GM21576 (cell line): ENCODE results near the gene UNC79.

Source experiments
- ATAC-seq: cut with Tn5 transposase; IDR thresholded peaks from one replicate; pipeline ENCODE4 v1.9.1; 2021; ENCODE audit warnings: mild to moderate bottlenecking, moderate library complexity; ENCODE audit not compliant: unreplicated experiment

UNC79 gene

DNA sequence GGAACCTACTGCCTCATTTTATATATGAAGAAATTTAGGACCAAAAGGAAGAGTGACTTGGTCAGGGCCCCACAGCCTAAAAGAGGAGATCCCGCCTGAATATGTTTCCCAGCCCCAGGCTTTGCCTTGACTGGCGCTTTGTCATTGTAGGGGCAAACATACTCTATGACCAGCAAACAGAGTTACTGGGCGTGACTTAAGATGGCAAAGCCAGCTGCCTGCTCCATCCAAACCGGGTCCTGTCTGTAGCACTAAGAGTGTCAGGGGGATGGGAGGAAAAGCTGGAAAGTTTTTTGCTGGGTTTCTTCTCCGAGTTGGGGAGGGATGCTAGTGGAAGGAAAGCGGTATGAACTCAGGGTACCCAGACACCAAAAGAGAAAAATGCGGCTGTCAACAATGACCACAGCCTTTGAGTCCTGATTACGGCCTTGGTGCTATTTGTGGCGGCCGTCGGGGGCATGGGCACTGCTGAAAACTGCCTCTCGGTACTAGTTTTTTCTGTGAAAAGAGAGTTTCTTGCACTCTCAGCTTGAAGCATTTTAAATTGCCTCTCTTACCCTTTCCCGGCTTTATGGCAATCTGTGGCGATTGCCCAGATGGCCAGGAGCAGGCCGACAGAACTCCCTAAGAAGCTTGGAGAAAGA is 274.9 kb downstream of the UNC79 start:
- no peak for ATAC-seq

DNA sequence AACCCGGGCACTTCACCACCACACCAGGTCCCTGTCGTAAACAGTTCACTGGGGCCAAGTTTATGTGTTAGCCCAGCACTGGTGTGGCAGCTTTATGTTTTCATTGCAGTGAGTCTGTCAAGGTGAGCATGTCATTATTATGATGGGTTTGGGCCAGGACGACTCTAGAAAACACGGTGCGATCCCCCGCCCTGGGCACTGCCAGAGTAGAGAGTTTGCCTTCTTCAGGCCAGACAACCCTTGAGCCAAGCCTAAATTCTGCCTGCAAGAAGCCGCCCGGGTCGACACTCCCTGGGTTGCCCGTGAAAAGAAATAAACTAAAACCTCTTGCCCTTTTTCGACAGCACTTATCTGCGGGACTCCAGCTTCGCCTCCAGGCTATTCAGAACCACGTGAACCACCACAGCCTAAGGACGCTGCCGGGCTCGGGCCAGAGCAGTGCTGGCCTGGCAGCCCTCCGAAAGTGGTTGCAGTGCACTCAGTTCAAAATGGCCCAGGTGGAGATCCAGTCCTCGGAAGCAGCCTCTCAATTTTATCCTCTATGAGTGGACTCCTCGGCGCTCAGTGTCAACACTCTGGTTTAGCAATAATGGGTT is 275.7 kb downstream of the UNC79 start:
- no peak for ATAC-seq

DNA sequence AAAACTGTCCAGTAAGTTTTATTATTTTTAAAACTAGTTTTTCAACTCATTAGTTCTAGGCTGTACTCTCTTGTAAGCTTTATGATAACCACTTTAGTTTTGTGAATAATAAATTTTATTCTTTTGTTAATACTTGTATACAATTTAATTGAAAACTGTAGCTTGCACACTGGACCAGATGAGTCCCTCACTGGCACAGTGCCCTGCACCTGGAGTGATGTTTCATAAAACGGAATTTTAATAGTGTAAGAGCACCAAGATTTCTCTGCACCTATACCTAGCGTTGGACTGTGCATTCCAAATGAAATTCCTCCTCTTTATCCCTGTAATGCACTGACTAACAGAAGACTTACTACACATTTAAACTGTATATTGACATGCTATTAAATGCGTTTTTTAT is 276.7 kb downstream of the UNC79 start:
- ATAC-seq, result no peak

DNA sequence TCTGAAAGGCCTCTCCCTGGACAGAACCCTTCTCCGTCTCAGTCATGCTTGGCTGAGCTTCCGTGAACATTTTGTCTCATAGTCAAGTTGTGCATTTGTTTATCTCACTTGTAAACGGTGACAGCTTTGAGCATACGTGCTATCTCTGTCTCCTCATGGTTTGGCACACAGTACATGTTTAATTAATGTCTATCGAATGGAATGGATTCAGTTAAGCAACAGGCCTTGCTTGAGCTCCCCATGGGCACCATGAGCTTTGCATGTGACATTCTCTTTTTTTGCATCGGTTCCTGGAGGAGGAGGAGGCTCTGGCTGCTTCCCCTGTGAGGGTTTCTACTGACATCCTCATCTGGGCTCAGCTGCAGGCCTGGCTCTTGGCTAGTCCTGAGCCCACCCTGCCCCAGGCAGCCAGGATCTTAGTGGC is 277.6 kb downstream of the UNC79 start:
- ATAC-seq, result no peak

DNA sequence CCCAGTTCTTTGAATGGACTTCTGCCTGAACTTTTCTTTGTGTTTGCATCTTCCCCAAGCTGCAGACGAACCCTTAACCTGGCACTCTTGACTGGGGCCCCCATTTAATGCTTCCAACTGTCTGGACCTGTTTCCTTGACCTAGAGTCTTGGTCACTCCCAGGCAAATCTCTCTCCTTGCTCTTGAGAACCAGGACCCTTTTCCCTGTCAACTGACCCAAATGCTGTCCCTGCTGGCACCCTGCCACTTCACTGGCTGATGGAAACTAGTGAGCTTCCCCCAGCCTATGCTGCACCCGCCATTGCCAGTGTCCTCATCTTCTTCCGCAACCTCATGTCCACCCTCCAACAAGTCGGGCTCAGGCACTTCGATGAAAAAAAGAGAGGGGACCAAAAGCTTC is 278.1 kb downstream of the UNC79 start:
- no peak for ATAC-seq

DNA sequence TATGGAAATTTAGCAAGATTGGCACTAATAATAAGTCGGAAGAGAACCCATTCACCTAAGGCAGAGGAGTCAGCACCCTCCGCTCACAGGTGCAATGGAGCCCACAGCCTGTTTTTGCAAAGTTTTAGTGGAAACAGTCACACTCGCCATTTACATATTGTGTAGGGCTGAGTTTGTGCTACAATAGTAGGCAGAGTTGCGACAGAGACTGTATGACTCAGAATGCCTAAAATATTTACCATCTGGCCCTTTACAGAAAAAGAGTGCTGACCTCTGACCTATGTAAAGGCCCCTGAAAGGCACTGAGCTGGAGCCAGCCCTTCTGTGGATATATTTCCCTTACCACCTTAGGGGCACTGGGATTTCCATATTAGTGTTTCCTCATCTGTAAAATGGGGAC is 278.5 kb downstream of the UNC79 start:
- ATAC-seq, result no peak

DNA sequence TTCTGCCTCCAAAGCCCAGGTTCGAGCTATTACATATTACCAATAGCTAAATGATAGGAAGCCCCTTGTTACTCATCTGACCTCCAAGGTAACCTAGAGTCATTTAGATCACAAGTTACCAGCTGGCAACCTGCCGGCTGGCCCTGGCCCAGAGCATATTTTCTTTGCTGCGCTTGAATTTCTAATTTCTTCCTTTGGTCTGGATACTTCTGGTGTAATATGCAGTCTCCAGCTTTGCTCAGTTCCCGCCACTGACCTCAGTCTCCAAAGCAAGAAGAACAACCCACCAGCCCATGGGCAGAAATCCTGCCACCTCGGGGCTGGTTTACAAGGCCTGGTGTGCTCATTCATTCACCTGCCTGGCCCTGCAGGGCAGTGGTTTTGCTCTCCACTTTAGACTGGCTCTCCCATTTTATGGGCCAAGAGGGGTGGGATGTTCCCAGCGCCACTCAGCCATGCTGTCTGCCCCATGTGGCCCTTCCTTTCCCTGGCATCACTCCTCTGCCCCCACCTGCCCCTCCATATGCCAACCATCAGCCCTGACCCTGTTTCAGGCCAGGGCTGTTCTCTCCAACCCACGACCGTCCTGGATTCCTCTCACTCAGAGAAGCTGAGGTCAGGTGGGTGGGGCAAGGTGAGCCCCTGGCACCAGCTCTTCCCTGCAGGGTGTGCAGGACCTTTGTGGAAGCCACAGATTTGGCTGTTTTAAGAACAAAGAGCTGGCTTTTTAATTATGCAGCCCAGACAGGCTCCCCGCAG is 281.5 kb downstream of the UNC79 start:
- no peak for ATAC-seq

DNA sequence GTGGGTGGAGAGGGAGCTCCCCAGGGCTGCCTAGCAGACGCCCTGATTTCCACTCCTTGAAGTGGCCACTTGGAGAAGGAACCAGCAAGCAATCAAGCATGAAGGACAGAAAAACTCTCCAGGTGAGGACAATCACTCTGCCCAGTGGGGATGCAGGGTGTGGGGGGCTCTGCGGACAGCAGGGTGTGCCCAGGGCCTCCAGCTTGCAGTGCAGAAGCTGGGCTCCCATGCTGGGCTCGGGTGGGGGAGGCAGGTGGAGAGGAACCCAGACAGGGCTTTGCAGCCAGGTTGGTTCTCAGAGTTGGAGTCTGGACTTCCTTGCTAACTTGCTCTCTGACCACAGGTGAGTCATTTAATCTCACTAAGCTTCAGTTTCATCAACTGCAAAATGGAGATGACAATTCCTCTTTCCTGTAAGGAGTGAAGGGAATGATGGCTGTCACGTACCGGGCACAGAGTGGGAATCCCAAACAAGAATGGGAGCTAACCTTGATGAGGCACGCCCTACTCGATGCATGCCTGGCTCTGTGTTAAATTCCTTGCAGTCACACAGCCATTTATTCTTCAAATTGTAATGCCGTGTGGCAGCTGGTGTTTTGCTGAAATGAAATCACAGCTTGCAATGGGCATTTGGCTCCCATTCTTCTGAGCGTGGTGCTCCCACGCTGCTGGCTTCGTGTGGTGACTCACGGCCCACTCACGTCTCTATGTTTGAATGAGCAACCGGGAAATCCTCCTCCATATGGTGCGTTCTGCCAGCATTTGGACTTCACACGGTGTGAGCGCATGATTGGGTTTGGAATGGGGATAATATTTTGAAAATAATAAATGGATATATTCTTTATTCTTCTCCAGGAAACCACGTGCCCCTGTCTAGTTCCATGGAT is 282.3 kb downstream of the UNC79 start:
- ATAC-seq, result no peak

DNA sequence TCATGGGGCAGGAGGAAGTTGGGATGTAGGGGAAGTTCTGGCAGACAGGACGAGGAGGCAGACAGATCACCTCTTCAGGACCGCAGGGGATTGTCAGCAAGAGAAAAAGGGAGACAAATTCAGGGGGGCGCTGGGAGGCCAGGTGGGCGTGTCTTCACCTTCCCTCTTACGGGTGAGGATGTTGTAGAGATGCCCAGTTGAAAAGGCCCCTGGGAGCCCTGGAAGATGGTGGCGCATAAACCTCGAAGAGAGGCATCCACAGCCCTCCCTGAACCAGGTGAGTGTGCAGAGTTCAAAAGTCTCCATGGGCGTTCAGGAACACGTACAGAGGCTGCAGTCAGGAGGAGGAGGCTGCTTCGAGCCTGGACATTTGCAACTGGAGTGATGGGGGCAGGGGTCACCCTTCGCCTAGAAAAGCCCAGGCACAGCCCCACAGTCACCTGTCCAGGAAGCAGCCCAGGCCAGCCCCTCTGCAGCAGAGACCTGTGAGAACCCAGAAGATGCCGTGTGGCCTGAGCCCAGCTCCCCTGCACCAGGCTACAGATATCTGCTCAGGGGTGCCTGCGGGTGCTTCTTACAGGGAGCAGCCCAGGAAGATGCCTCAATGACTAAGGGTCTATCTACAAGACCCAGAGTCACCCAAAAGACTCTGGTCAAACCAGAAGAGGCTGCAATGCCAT is 283.1 kb downstream of the UNC79 start:
- no peak for ATAC-seq

DNA sequence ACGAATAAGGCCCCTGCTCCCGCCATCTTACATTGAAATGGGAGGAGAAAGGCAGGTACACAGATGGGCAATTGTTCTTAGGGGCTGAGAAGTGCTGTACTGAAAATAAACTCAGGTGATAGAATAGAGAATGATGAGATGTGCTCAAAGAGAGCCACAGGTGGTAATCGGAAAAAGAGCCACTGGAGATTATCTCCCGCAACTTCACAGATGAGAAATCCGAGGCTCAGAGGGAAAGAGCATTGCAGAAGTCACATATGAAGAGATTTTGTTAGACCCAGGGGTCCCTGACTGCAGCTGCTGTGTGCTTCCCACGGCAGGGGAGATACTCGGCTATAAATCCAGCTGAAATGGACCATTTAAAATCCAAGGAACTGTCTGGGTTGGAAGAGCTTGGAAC is 283.9 kb downstream of the UNC79 start:
- no peak for ATAC-seq

DNA sequence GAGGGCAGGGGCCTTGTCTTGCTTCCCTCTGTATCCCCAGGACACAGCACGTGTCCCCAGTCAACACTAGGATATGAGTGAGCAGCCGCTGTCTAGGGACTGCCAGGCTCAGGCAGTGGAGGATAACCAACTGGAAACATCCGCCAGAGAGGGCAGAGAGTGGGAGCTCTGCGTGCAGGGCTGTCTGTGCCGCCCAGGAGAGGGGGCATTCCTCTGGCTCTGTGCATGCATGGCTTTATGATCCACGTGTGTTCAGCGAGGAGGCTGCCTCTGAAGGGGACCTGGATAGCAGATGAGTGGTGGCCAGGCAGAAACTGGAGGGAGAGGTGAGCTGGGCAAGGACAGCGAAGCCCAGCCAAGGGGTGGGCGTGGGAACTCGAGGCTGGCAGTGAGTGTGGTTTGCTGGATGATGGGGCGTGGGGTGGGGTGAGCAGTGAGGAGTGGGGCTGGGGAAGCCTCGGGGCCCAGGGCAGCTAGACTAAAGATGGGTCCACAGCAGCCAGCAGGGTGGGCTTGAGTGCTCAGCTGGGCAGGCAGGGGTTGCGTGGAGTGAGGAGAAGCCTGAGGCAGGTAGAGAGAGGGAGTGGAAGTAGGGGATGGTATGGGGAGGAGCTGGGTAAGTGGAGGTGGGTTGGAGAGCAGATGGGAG is 284.7 kb downstream of the UNC79 start:
- no peak for ATAC-seq

DNA sequence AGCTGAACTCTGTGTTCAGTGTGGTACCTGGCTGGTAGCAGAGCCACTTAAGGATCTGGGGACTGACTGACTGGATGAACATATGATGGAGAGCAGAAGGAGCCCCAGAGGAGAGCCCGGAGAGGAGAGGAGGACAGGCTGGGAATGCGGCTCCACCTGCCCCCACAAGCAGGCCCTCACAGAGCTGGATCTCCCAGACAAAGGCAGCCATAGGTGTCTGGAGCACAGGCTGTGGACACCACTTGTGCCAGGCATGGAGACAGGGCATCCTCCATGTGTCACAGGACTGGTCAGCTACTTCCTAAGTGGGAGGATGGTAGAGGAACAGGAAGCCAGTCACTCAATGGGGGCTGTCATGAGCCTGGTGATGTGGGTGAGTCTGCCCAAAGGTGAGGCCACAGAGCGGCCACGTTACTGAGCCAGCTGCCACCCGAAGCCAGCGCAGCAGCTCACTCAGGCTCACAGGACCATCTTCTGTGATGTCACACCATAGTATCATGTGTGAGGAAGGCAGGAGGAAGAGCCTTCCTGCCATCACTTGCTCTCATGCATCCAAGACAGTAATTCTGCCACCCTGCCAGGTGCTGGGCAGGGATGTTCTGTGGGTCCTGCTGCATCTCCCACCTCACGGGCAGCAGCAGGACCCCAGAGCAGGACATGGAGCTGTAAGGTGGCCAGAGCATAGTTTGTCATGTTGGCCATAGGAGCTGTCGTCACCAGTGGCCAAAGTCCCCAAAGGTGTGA is 285.4 kb downstream of the UNC79 start:
- ATAC-seq, result no peak

DNA sequence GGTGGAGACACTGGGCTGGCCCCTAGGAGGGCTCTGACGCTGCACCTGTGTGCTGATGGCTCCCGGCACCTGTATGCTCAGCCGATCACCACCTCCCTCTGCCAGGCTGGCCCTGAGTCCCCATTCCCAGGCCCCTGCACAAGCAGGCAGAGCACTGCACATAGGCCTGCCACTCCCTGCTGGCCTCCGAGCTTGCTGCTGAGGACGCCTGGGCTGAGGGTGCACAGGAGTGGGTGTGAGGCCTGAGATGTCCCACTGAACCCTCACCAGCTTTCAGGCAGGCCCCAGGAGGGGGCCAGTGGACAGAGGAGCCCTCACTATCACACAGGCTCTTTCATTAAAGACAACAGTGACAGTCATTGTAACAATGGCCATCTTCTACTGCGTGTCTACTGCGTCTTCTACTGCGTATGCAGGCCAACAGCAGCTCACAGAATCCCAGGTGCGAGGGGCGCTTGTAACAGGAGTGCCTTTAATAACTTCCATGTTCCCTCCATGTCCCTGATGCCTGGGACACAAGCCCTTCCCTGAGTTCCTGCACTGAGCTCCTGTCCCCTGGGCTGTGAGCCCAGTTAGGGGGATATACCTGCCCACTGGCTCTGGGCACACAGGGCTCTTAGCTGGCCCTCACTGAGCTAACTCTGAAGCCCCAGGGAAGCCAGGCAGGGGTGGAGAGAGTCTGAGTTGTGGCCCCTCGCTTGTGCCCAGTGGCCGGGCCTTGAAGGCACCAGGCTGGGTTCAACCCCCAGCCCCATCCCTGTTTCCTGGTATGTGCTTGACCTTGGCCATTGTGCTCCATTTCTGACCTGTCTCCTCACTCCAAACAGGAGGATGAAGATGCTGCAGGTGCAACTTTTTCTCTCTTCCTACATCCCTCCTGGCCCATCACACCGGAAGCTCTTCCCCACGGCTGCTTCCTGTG is 286.3 kb downstream of the UNC79 start:
- ATAC-seq, result no peak

DNA sequence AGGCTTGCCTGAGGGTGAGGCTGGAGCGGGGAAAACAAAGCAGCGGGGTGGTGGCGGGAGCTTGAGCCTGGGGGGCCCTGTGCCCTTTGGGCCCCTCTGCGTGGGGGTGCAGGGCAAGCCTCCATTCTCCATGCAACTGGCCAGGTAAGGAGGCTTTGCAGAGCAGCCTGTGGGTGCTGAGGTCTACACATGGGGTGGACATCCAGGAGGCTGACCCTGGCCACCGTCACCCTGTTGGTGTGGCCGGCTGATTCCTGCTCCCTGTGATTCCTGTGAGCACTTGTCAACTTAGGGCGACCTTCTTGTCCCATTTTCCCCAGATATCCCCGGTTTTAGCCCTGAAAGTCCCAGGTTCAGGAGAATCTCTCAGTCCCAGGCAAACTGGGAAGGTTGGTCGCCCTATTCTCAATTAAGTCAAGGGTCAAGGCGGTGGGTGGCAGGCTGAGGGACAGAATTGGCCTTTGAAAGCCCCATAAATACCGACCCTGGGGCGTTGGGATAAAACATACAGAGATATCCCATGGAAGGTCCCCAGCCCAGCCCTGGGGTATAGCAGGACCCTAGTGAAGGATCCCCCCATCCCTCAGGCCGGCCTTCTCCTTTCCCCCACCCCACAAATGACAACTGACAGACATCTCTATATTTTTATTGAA is 287.1 kb downstream of the UNC79 start:
- no peak for ATAC-seq

DNA sequence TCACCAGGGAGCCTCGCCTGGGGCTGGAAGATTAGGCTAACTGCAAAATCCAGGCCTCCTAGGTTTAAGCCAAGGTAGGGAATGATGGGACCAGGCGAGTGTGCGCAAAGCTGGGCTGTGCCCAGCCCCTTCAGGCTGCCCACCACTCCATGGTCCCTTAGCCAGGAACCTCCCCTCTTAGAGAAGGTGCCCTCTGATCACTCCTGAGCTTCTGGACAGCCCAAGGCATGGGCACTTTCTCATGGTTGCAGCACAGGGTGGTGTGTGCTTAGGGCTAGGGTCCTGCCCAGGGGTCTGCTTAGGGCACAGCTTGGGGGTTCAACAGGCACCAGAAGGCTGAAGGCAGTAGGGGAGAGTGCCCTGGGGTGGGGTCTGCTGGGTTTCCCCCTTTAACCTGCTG is 288.5 kb downstream of the UNC79 start:
- ATAC-seq, result no peak

DNA sequence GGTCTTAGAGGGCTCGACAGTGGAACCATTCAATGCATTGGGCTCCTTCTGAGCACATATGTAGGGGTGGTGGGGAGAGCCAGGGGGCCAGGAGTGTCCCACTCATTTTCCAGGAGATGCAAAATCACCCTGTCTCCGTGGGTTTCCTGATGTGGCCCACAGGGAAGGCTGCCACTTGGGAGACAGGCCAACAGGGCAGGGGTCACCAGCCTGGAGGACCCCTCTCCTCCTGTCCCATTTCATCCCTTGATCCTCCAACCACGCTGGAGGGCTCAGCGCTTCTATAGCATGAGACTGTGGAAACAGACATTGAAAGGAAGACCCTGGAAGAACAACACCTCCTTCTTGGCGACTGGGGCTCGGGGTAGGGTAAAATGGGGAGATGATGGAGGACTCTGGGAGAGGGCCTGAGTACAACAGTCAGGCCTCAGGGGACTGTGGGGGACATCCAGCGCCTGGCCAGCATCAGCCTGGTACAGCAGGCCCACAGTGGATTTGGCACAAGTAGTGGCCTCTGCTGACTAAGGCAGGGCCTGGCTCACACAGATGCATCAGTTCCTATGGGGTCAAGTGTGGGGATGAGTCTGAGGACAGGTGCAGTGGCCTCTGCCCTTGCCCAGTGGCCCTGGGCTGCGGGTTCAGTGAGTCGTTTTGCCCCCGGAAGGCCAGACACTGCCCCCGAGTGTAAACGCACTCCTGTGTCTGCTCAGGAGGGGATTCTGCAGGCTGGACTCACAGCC is 289.5 kb downstream of the UNC79 start:
- ATAC-seq, result no peak

DNA sequence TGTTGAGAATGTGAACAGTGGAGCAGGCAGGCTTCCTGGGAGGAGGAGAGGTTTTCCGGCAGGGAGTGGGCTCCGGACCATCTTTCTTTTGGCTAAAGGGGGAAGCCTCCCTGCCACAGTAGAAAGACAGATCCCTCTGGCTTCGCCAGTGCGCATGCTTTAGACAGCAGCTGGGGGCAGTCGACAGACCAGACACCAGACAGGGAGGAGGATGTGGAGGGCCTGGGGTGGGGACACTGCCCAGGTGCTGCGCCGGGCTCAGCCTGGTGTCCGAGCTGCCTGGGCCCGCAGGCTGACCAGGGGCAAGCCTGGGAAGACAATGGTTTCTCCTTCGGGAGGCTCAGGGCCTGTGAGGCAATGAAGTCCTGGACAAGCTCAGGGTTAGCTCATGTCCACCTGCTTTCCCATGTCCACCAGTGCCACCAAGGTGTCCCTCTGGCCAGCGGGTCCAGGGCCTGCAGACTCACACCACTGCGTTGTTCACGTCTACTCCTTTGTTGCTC is 290.3 kb downstream of the UNC79 start:
- no peak for ATAC-seq
